Ovary (tissue), 9 donors: ENCODE measurements around the gene GRIA4. TPM values are rescaled to one million over a fixed set of nuclear protein-coding genes. Genes with fewer than 3 reads are reported as not detected.

Experiments
- DNase-seq, 5 donors: peaks; one replicate each; pipeline ENCODE4 v3.0.0-alpha.2; 2019 to 2020
- H3K27ac ChIP-seq, 2 donors: fragments of 200-600 bp; one replicate each; pipeline versions ENCODE4 v1.5.1 to v1.8.0; 2019 to 2022
- H3K27me3 ChIP-seq: fragments of 200-600 bp; one replicate; pipeline ENCODE4 v1.8.0; 2022
- H3K36me3 ChIP-seq: fragments of 200-600 bp; sonication (generic); one replicate; pipeline ENCODE4 v1.5.1; 2019
- H3K4me1 ChIP-seq: one replicate; pipeline ENCODE4 v1.8.1; 2013; ENCODE audit warnings: mild to moderate bottlenecking, moderate library complexity; ENCODE audit not compliant: insufficient read depth
- H3K4me3 ChIP-seq: fragments of 200-600 bp; sonication (generic); one replicate; pipeline ENCODE4 v1.5.1; 2017
- H3K9me3 ChIP-seq, 2 donors: fragments of 200-600 bp in 1 of 2; sonication (generic) in 1 of 2; one replicate each; pipeline versions ENCODE4 v1.5.1 to v1.8.1; 2013 to 2019; ENCODE audit warnings: mild to moderate bottlenecking in 1 of 2, moderate library complexity in 1 of 2
- CTCF ChIP-seq, 3 donors: fragments of 450-650 bp in 2 of 3; fragments of 200-600 bp in 1 of 3; IDR thresholded peaks; one replicate each; pipeline versions ENCODE4 v1.5.1 to v1.8.0; 2016 to 2022; ENCODE audit warnings: antibody characterized with exemption in 3 of 3, mild to moderate bottlenecking in 1 of 3
- EP300 ChIP-seq: sonication (generic); formaldehyde crosslinking; IDR thresholded peaks from one replicate; pipeline ENCODE4 v1.6.1; 2017; ENCODE audit warnings: antibody characterized with exemption
- POLR2A ChIP-seq: fragments of 450-650 bp; IDR thresholded peaks from one replicate; pipeline ENCODE4 v1.6.1; 2017; ENCODE audit warnings: antibody characterized with exemption, mild to moderate bottlenecking, moderate library complexity
- WGBS, 3 donors: extraction: QIAGEN DNeasy Blood & Tissue Kit in 1 of 3; methylation state at CpG; one replicate each; pipeline versions ENCODE4 v1.1.5 to v1.1.7; 2013 to 2017; 5-methylcytosine and 5-hydroxymethylcytosine counted together
- intact Hi-C, 4 donors: fragments of 100-400 bp; cut with DNase I; formaldehyde crosslinking; loops; one replicate each; pipeline versions ENCODE4 v1.11.0 to v1.15.1; 2022 to 2023
- polyA plus RNA-seq, 2 donors: library from polyadenylated mRNA; stranded (reverse); fragments of 200-250 nt in 1 of 2; fragments of 350-450 nt in 1 of 2; fragmentation: Illumina TruSeq in 1 of 2; extraction: RNeasy Lipid Tissue Mini Kit (QIAGEN cat#74804) in 1 of 2; gene quantifications; one replicate each; pipeline ENCODE4 v1.2.3, GENCODE V29; 2013 to 2014
- total RNA-seq, 7 donors: library from RNA; depleted of rRNA in 2 of 7; stranded (reverse); fragments of >200 nt in 2 of 7; fragmentation: NEBNext Ultra II Directional in 3 of 7; extraction: Animal tissue kit (Norgen Biotek cat#: 25700) in 3 of 7; gene quantifications; one replicate each; pipeline versions ENCODE4 v1.1.0 to v1.2.4, GENCODE V29; 2016 to 2023
- donor health status: DM: no; HTN: no; CAD: no; lungs with moderate emphysema.
- donor health status: DM: no; HTN: no; CAD: no.
- donor health status: Bipolar disorder and iron deficiency.
- donor health status: DM: yes; HTN: yes; CAD: no.
- donor health status: DM: no; HTN: no; CAD: no.
- donor health status: DM: yes; HTN: yes; CAD: no.

The GRIA4 gene
- total and polyA plus RNA-seq, 9 donors: 0.07 to 1.1 (median 0.26) TPM; not detected in 3

- DNase-seq: no peak
- no peak for TF ChIP-seq CTCF (IDR thresholded peaks at IDR 0.05)
- no peak for TF ChIP-seq POLR2A
- TF ChIP-seq EP300: no peak
- no peaks in the 10 kb centered on the region for H3K4me1 ChIP-seq
- no peaks in the 10 kb centered on the region for H3K9me3 ChIP-seq
- H3K27me3 ChIP-seq: no peaks in the 10 kb centered on the region
- WGBS, 3 donors: 51 to 54% (median 52%) methylated on average over 2 of the region's 2 CpGs
- no peak overlapping the region for H3K27ac ChIP-seq
- no peaks in the 10 kb centered on the region for H3K36me3 ChIP-seq
- intact Hi-C loops: no loop called here
- H3K4me3 ChIP-seq: no peak overlapping the region
These were observed 313.4 kb downstream of the GRIA4 start for GRCh38 chr11:105923252-105923651.

GRCh38 chr11:105923807-105924206, 313.9 kb downstream of the GRIA4 start:
- Histone ChIP-seq H3K4me3 (no peak overlapping the region), H3K27ac (no peak overlapping the region), H3K9me3 (no peaks in the 10 kb centered on the region), H3K4me1 (no peaks in the 10 kb centered on the region), H3K36me3 (no peaks in the 10 kb centered on the region), H3K27me3 (no peaks in the 10 kb centered on the region)
- 2 to 8% (median 8%) methylated on average over 3 of the region's 3 CpGs for WGBS, 3 donors
- no peak for DNase-seq
- intact Hi-C loops: no loop called here
- no peak for TF ChIP-seq CTCF (IDR thresholded peaks at IDR 0.05)
- TF ChIP-seq POLR2A: no peak
- TF ChIP-seq EP300: no peak

- no peaks in the 10 kb centered on the region for H3K9me3 ChIP-seq
- 35 to 51% (median 39%) methylated on average over 3 of the region's 3 CpGs for WGBS, 3 donors
- TF ChIP-seq POLR2A (no peak), CTCF (IDR thresholded peaks at IDR 0.05) (no peak), EP300 (no peak)
- no peaks in the 10 kb centered on the region for H3K4me1 ChIP-seq
- no peak overlapping the region for H3K4me3 ChIP-seq
- no peak for DNase-seq
- no peak overlapping the region for H3K27ac ChIP-seq
- intact Hi-C loops: no loop called here
- H3K27me3 ChIP-seq: no peaks in the 10 kb centered on the region
- no peaks in the 10 kb centered on the region for H3K36me3 ChIP-seq
These were observed 319.4 kb downstream of the GRIA4 start for GRCh38 chr11:105929084-105929955.

- no peak overlapping the region for H3K27ac ChIP-seq
- TF ChIP-seq POLR2A: no peak
- no peak for TF ChIP-seq EP300
- no peak for TF ChIP-seq CTCF (IDR thresholded peaks at IDR 0.05)
- H3K4me1 ChIP-seq: no peaks in the 10 kb centered on the region
- WGBS, 3 donors: 91 to 96% (median 93%) methylated on average over 6 of the region's 6 CpGs
- H3K9me3 ChIP-seq: no peaks in the 10 kb centered on the region
- intact Hi-C loops: no loop called here
- H3K36me3 ChIP-seq: no peaks in the 10 kb centered on the region
- no peak for DNase-seq
- H3K4me3 ChIP-seq: no peak overlapping the region
- no peaks in the 10 kb centered on the region for H3K27me3 ChIP-seq
These were observed 323.8 kb downstream of the GRIA4 start for GRCh38 chr11:105933695-105934094.
